SHP77 (cell line): Measurements from ENCODE around the gene SLC4A11.
"Not testable (repeated sequence)": the region's sequence is repeated elsewhere in the genome, so short reads cannot be mapped to it uniquely, and the experiment has no call there.

Experiments
- DNase-seq, 2 experiments: peaks; one replicate each; lab custom pipeline; 2025; lab: John Stamatoyannopoulos, UW

SLC4A11 gene

GRCh38 chr20:3227936-3228749 is 10.8 kb downstream of the SLC4A11 start:
- no peak for DNase-seq

DNA sequence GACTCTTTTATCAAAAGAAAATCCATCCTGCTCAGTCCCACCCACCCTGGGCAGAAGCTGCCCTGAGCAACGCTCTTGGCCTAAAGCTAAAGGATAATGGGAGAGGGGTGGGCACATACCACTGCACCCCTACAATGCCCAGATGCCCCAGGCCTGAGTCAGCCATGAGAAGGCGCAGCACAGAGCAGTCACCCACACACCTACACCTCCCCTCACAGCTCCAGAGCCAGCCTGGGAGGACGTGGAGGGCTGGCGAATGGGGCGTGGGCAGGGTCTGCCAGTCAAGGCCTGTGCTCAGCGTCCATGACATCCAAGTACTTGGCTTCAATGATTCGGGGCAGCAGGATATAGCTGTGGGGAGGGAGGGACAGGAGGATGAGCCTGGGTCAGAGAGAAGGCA is 11.5 kb downstream of the SLC4A11 start:
- DNase-seq: no peak

DNA sequence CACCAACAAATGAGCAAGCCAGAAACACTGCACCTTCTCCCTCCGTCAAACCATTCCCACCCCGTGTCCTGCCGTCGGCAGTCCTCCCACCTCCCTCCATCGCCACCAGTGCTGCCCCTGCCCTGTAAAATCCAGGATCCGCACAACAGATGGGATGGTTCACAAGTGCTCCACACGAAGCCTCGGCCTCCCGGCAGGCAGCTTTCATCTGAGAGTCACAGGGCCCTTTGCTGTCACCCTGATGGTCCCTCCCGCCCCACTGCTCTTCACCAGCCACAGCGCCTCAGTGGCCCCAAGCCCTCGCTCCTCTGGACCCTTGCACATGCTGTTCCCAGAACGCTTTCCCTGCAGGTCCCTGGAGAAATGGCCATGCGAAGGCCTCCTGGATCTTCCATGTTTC is 12.1 kb downstream of the SLC4A11 start:
- no peak for DNase-seq

DNA sequence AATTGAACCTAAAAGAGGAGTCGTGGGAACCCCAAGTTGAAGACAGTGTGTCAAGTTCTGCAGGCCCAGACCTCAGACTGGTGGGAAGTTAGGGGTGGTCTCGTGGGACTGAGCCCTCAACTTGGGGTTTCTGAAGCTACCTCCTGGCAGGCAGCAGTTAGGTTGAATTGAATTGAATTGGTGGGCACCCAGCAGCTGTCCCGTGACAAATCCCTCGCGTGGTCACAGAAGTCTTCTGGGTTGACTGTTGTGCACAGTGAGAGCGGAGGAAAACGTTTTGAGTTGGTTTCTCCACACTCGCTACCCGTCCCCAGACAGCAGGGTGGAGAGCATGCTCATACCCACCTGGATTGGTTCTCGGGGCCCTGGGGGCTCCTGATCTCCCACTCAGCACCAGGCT is 12.9 kb downstream of the SLC4A11 start:
- no peak for DNase-seq

DNA sequence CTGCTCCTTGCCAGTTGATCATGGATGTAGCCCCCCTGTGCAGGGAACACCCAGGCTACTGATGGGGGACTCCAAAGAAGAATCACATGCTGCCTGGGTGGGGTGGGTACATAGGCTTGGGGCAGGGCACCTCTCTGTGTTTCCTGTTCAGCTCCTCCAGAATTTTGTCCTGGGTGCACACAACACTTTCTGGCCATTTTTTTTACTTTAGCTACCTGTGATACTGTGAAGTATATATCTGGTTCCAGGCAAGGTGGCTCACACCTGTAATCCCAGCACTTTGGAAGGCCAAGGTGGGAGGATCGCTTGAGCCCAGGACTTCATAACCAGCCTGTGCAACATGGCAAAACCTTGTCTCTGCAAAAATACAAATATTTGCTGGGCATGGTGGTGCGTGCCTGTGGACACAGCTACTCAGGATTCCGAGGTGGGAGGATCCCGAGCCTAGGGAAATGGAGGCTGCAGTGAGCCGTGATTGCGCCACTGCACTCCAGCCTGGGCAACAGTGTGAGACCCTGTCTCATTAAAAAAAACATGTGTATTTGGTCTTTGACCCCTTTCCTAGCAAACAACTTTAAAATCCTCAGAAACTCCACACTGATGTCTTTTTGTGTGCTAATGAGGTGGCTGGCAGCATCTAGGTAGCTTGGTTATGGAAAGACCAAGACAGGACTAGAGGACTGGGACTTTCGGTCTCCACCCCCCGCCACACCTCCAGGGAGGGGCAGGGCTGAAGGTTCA is 14.1 kb downstream of the SLC4A11 start:
- DNase-seq: no peak

- peak in 1 of 2 experiments; percentile 29 for DNase-seq
Observed at GRCh38 chr20:3223994-3224680, 14.9 kb downstream of the SLC4A11 start.

DNA sequence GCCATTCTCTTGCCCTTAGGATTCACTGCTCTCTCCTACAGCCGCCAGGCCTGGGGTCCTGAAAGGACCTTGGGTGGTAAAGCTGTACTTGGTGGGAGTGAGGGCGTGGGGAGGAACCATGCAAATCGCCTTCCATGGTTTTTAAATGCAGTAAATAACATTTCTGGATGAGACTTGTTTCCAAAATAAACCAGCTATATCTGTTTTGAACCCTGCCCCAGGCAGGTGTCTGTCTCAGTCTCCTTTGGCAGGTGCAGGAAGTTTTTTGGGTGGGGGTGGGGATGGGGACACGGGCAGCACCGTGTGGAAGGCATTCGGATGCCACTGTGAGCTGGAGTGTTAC is 15.4 kb downstream of the SLC4A11 start:
- DNase-seq: no peak

DNA sequence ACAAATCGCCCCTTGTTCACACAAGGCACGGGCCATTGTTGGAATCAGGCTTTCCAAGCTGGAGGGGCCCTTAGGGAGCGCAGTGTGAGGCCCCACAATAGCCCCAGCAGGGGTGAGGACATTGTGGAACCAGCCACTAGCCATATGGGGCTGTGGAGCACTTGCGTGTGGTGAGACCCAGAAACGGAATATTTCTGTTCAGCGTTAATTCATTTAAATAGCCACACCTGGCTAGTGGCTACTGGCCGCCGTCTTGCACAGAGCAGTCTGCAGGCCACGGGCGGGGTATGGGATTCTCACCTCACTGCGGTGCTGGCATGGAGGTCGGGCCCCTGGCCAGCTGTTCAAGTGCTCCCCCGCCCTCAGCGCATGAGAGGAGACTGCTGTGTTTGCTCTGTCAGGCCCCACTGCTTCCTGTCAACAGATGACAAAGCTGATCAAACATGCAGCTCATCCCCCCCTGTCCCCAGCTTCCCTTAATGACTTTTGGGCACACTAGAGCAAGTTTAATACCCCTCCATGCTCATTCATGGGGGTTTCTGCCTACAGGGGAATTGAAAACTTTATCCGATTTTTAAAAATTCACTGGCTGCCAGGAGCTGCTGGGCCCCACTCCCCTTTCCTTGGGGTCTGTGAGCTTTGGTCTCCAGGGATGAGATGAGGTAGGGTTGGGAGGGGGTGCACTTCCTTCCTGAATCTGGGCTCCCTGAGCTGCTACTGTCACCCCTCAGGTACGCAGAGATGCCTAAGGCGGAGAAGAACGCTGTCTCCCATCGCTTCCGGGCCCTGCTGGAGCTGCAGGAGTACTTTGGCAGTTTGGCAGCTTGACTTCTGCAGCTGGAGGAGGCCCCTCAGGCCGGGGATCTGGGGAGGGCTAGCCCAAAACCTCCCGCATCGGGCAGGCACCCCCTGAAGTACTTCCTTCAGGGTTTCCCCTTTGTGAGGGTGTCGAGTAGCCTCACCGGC is 16.1 kb downstream of the SLC4A11 start:
- DNase-seq: peak; percentile 99

DNA sequence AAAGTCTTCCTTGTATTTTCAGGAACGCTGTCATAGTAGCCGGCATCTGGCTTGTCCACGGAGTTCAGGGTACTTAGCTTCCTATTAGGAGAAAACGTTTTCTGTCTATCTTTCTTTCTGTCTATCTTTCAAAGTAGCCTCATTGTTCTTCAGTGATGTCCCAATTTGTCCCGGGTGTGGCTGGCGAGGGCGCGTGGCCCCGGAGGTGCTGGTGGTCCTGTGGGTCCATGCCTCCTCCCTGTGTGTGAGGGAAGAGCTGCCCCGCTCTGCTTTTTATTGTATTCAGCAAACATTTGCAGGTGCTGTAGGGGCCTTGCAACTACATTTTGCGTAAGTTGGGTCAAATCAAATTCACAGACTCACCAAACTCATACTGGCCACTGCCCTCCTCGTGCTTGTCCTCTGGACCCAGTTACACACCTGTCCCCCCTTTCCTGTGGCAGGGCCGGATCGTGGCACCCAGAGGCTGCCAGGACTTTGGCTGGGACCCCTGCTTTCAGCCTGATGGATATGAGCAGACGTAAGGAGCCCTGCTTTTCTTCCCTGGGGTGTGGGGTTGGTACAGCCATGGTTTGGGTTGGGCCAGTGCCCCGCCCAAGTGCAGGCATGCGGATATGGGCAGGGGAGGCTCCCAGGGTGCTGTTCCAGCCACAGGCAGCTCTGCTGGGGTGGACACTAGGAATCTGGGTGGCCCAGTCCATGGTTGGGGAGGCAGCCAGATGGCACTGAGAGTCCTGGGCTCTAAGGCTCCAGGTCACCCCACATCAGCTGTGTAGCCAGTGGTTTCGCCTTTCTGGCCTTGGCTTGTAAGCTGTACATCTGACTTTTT is 17.4 kb downstream of the SLC4A11 start:
- DNase-seq: no peak

- peak; percentile 66 to 73 for DNase-seq
Observed at GRCh38 chr20:3218307-3218988, 20.5 kb downstream of the SLC4A11 start.

- DNase-seq: not testable (repeated sequence)
Observed at GRCh38 chr20:3215359-3215917, 23.6 kb downstream of the SLC4A11 start.

GRCh38 chr20:3213226-3213625 is 25.8 kb downstream of the SLC4A11 start:
- DNase-seq: no peak

GRCh38 chr20:3210346-3210745 is 28.6 kb downstream of the SLC4A11 start:
- DNase-seq: no peak

DNA sequence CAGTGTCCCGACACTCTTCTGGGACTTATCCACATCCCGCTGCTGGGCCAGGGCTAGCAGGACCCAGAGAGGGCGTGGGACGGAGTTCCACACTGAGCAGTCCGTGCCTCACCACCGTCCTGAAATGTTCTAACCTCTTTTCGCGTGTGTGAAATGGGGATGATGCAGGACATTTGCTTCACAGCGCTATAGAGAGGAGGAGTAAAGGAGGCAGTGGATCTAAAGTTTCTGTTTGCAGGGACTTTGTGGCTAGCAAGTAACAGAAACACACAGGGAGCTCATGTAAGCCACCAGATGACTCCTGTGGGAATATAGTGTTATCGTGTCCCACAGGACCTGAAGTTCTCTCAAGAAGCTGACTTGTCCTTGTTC is 29.1 kb downstream of the SLC4A11 start:
- no peak for DNase-seq

- DNase-seq: peak; percentile 42 to 76
Observed at GRCh38 chr20:3209257-3209945, 29.6 kb downstream of the SLC4A11 start, which contains the start of gene ITPA. Gene ITPA, plus strand, starts transcription at chr20:3209498. Its CDS starts 54 bp downstream, at chr20:3209552.

GRCh38 chr20:3208786-3209256 is 30.2 kb downstream of the SLC4A11 start:
- no peak for DNase-seq

- peak; percentile 76 to 82 for DNase-seq
Observed at GRCh38 chr20:3204124-3204794, 34.7 kb downstream of the SLC4A11 start, which contains the start of gene DDRGK1. Gene DDRGK1, minus strand, starts transcription at chr20:3204682. Its CDS starts 55 bp downstream, at chr20:3204627.
